Measurements from ENCODE around the gene CHMP2A. TPM values are rescaled to one million over a fixed set of nuclear protein-coding genes. Genes with fewer than 3 reads are reported as not detected.

CHMP2A gene
- total RNA-seq, 2 donors from 2014 or later = 22.7 to 66.4 TPM

Small RNA genes within 50 kb of the gene (microRNA-seq; reads per million reads assigned to microRNA genes)
- gene MIR6807 (ENCODE audit: borderline number of aligned reads in 2 of 2, borderline replicate concordance in 2 of 2) = 0 reads per million in 2 donors

Small RNA genes within 50 kb of the gene (small RNA-seq; reads per million reads assigned to genes)
- gene MIR6807 (not detected), gene RN7SL525P (not detected)

Other genes with a start within 250 kb of the CHMP2A start
- 10 to 100 TPM; 39.6 to 54.2 TPM for gene ERVK3-1, start 249.7 kb downstream of the CHMP2A start, total RNA-seq
- gene ZSCAN22, start 228.1 kb downstream of the CHMP2A start, total RNA-seq = 1 to 10 TPM in 1 of 2 donors, under 1 TPM in 1; 0.99 to 3.1 TPM
- 10 to 100 TPM in 1 of 2 donors, 1 to 10 TPM in 1; 6.2 to 11.5 TPM for gene A1BG, start 201.6 kb downstream of the CHMP2A start, total RNA-seq
- 1 to 10 TPM; 4.6 to 4.7 TPM for gene ZNF497, start 192.4 kb downstream of the CHMP2A start, total RNA-seq
- gene ZNF837, start 174.1 kb downstream of the CHMP2A start, total RNA-seq = 10 to 100 TPM in 1 of 2 donors, 1 to 10 TPM in 1; 7.3 to 15.2 TPM
- 1,000 to 10,000 TPM in 1 of 2 donors, 100 to 1,000 TPM in 1; 577 to 1,133 TPM for gene RPS5, start 167.8 kb downstream of the CHMP2A start, total RNA-seq
- gene RNF225, start 159.4 kb downstream of the CHMP2A start, total RNA-seq = not detected
- gene ZNF584, start 146.5 kb downstream of the CHMP2A start, total RNA-seq = 10 to 100 TPM in 1 of 2 donors, 1 to 10 TPM in 1; 4.9 to 11.5 TPM
- 1 to 10 TPM; 3.4 to 5.9 TPM for gene ZNF132, start 115.0 kb downstream of the CHMP2A start, total RNA-seq
- 1 to 10 TPM; 4.6 to 8.6 TPM for gene ZNF324B, start 103.5 kb downstream of the CHMP2A start, total RNA-seq
- gene ZNF324, start 88.0 kb downstream of the CHMP2A start, total RNA-seq = 10 to 100 TPM in 1 of 2 donors, 1 to 10 TPM in 1; 9.9 to 13.2 TPM
- gene ZNF446, start 78.8 kb downstream of the CHMP2A start, total RNA-seq = 10 to 100 TPM in 1 of 2 donors, 1 to 10 TPM in 1; 8.2 to 10.4 TPM
- gene SLC27A5, start 43.1 kb downstream of the CHMP2A start, total RNA-seq = 1 to 10 TPM; 5.4 to 9.9 TPM
- gene ZBTB45, start 35.3 kb downstream of the CHMP2A start, total RNA-seq = 10 to 100 TPM in 1 of 2 donors, 1 to 10 TPM in 1; 9.9 to 12.9 TPM
- gene TRIM28, start 11.0 kb downstream of the CHMP2A start, total RNA-seq = 100 to 1,000 TPM; 244 to 273 TPM
- 10 to 100 TPM; 10.5 to 11.7 TPM for gene UBE2M, start 3.5 kb upstream of the CHMP2A start, total RNA-seq
- gene MZF1, start 18.2 kb upstream of the CHMP2A start, total RNA-seq = 10 to 100 TPM; 31.4 to 59.3 TPM